Erythroblast (primary cell): ENCODE data around the gene DPYSL4.

ENCODE experiments used
- GATA1 ChIP-seq: IDR thresholded peaks from 2 replicates; pipeline ENCODE4 v1.6.1; 2011; ENCODE audit warnings: low read depth, mild to moderate bottlenecking, control low read depth, low read length, moderate library complexity
- POLR2A ChIP-seq: IDR thresholded peaks from 2 replicates; pipeline ENCODE4 v1.6.1; 2011; ENCODE audit warnings: mild to moderate bottlenecking, low read length

GRCh38 chr10:132176623-132177500 lies 9.9 kb upstream of the DPYSL4 start:
- TF ChIP-seq POLR2A, result no peak
- no peak for TF ChIP-seq GATA1
